Prostate gland (tissue), 2 donors: ENCODE results near the gene RBMY1J.
"Not testable (repeated sequence)": the region's sequence is repeated elsewhere in the genome, so short reads cannot be mapped to it uniquely, and the experiment has no call there.

Source experiments
- POLR2A ChIP-seq: fragments of 450-650 bp; IDR thresholded peaks from one replicate; pipeline ENCODE4 v1.6.1; 2016; ENCODE audit warnings: antibody characterized with exemption, mild to moderate bottlenecking
- TF ChIP-seq, protein P1 (sequence below), 4 experiments: fragments of 200-600 bp in 2 of 4; fragments of 450-650 bp in 2 of 4; sonication (generic) in 2 of 4; IDR thresholded peaks; 1 replicate in 3 of 4; 2 replicates in 1 of 4; pipeline ENCODE4 v1.5.1; 2016 to 2019; ENCODE audit warnings: antibody characterized with exemption in 4 of 4, mild to moderate bottlenecking in 2 of 4, moderate library complexity in 2 of 4

GRCh38 chrY:22403110-22403509, at the start of gene RBMY1J:
- TF ChIP-seq, protein P1, sequence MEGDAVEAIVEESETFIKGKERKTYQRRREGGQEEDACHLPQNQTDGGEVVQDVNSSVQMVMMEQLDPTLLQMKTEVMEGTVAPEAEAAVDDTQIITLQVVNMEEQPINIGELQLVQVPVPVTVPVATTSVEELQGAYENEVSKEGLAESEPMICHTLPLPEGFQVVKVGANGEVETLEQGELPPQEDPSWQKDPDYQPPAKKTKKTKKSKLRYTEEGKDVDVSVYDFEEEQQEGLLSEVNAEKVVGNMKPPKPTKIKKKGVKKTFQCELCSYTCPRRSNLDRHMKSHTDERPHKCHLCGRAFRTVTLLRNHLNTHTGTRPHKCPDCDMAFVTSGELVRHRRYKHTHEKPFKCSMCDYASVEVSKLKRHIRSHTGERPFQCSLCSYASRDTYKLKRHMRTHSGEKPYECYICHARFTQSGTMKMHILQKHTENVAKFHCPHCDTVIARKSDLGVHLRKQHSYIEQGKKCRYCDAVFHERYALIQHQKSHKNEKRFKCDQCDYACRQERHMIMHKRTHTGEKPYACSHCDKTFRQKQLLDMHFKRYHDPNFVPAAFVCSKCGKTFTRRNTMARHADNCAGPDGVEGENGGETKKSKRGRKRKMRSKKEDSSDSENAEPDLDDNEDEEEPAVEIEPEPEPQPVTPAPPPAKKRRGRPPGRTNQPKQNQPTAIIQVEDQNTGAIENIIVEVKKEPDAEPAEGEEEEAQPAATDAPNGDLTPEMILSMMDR (IDR thresholded peaks at IDR 0.05): not testable (repeated sequence)
- TF ChIP-seq POLR2A: not testable (repeated sequence)
